GM20000 (cell line): ENCODE data around the gene KHDC4.

Source experiments
- DNase-seq: peaks from one replicate; pipeline ENCODE4 v3.0.0; 2012; ENCODE audit warnings: low spot score
- TF ChIP-seq, protein P1 (sequence below): IDR thresholded peaks from 2 replicates; pipeline ENCODE4 v1.5.1; 2012; ENCODE audit warnings: mild to moderate bottlenecking, control low read depth; ENCODE audit errors: extremely low read depth, missing control alignments

Gene KHDC4

DNA sequence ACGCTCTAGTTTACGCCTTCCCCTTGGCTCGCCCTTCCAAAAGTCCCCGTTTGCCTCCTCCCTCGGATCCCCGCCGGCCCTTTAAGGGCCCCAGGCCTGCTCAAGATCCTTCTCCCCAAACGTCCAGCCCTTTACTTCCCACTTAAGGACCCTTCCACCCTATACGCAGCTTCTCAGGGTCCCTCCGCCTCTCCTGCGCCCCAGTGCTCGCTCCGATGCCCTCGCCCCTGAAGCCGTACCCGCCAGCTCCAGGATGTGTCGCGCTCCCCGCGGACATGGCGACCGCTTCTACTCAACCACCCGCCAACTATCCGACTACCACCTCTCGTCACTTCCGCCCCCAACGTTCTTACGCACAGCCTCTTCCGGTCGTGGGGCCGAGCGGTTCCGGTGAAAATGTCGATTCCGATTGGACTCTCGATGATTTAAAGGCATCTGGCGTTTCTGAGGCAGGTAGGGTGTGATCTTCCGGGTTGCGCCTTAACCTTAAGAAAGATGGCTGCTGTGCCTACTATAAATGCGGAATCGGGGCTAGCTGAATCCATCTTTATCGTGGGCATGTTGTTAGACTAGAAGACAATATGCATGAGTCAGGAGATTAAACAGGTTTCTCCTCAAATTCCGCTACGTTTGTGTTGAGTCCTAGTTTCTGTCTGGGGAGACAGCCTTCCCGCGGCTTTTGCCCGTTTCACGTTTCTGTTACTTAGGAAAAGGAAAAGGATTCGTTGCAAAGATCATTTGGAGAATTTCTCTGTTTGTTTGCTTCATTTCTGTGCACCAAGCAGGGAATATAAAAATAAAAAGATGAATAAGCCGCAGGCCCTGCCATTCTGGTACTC, at the start of gene KHDC4:
Gene KHDC4 (minus strand): TSS at position 317 of the 839 bp plus-strand sequence. CDS start 40 bp downstream, at position 277.
- TF ChIP-seq, protein P1, sequence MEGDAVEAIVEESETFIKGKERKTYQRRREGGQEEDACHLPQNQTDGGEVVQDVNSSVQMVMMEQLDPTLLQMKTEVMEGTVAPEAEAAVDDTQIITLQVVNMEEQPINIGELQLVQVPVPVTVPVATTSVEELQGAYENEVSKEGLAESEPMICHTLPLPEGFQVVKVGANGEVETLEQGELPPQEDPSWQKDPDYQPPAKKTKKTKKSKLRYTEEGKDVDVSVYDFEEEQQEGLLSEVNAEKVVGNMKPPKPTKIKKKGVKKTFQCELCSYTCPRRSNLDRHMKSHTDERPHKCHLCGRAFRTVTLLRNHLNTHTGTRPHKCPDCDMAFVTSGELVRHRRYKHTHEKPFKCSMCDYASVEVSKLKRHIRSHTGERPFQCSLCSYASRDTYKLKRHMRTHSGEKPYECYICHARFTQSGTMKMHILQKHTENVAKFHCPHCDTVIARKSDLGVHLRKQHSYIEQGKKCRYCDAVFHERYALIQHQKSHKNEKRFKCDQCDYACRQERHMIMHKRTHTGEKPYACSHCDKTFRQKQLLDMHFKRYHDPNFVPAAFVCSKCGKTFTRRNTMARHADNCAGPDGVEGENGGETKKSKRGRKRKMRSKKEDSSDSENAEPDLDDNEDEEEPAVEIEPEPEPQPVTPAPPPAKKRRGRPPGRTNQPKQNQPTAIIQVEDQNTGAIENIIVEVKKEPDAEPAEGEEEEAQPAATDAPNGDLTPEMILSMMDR: no peak
- DNase-seq: peak; percentile 91

DNA sequence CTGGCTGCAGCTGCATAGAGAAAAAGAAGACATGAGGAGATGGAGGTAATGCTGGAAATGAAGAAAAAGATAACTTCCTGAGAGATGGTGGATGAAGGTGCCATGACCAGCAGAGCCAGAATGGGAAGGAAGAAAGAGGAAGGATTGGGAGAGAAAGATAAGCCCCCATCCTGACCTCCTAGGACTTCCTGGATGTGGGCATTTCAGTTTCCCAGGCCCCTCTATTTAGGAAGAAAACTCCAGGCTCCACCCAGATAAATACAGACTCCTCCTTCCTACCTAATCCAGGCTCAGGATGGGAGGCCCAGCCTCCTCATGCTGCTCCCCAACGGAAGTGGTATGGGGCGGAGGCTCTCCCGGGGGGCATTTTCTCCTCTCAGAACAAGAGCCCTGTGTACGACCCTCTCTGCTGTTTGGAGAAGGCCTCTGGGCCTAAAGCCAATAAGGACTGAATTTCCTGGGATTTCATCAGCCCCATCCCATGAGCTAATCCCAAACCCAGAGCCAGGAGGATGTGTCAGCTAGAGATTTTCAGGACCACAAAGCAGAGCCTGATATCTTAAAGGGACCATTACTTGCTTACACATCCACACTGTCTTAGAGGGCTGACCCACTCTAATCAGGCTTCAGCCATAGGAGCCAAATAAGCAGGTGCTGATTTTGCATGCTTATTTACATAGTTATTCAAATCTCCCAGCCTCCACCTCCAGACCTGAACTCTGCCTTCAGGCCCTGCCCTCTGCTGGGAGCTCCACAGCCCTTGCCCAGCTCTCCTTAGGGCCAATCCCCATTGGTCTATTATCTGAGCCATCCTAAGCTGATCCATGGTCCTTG, 49.2 kb upstream of the KHDC4 start:
- no peak for DNase-seq

DNA sequence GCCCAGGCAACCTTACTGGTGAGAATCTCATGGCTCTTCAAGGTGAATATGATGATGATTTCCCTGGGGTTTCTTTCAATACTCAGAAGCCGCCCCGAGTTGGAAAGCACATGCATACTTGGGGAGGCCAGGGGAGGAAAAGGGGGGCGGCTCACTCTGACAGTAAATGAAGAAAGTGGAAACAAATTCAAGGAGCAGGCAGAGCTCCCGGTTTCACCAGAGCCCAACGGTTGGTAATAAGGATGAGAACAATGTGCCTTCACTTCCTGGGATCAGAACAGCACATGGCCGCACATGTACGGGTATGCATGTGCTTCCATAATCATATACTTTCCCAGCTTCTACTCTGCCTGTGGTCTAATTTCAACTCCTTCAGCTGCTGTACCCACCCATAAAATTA, 47.9 kb upstream of the KHDC4 start:
- no peak for DNase-seq
- TF ChIP-seq, protein P1: no peak

More for the DNA sequence above, 49.2 kb upstream of the KHDC4 start:
- TF ChIP-seq, protein P1: no peak

DNA sequence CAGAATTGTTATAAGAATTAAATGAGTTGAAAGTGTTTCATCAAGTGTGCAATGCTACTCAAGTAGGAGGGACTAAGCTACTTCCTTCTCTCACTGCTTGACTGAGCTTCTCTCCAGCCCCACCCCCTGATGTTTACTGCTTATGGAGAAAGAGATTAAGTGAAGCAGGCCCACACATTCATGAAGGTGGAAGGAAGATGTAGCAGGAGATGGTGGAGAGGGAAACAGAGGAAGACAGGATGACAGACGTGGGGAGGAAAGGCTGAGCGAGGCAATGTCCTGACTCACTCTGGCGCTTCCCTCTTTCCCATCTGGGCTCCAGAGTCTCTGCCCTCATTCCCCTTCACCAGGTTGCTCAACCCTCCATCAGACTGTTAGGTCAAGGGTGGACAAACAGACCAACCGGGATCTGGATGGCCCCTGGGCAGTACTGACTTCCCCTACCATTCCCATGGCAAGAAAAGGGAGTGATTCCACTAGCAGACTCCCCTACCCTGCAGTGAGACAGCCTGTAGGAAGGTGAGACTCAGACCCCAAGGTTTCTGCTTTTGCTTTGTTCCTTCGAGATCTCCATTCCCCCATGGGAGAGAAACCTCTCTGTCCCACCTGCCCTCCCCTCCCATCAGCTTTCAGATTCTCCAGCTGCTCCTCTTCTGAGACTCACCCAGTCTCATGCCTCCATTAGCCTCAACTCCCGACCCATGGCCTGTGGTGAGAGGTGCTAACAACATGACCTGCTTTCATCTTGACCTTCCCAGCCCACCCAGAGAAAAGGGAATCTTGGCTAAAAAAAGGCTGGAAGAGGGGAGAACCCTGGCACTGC, 47.3 kb upstream of the KHDC4 start:
- DNase-seq: peak; percentile 66
- TF ChIP-seq, protein P1: no peak

DNA sequence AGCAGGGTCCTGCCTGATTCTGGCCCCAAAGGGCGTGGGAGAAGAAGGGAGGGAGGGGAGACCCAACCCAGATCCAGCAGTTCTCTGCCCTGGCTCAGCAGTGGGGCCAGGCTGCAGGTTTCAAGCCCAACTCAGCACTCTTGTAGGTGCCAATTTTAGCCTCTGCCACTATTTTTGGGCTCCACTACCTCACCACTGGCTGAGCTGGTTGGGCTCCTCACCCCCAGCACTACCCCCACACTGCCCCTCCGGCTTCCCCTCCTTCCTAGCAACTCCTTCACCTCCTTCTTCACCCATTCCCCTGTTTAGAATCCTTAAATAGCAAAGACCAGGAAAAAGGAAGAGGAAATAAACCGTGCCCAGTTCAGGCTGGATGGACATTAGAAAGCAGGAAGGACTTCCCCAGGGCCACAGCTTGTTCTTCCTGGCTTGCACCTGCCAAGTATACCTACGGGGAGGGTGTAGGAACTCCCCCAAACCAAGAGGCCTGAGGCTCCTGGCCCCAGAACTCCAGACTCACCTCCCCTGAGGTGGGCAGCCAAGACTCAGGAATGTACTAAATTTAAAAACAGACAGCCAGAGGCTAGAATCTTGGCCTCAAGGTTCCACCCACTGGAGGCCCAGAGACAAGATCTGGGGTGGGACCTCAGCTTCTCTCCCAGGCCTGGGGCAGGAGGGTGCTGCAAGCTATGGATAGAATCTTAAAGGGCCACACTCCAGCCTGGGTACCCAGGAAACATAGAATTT, 45.6 kb upstream of the KHDC4 start:
- TF ChIP-seq, protein P1: no peak
- no peak for DNase-seq

DNA sequence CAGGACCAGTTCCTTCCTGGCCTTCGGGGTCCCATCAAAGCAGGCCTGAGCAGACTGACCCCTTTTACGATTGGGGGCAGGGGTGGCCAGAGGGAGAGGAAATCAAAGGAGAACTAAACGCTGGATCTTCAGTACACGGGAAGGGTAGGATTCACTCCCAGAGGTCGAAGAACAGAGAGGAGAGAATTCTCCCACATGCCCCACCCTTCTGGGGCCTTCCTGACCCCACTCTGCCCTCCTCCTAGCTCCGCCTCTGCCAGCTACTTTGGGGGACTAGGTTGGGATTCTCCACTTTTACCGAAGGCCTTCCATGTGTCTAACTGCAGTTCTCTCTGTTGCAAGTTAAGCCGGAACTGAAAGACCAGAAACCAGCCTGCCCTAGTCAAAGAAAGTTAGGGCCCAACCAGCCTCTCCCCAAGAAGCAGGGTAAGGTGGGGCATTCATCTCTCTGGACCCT, 44.8 kb upstream of the KHDC4 start:
- peak; percentile 51 for DNase-seq
- TF ChIP-seq, protein P1: no peak
